ENCODE results near the gene COL27A1.

Gene COL27A1

DNA sequence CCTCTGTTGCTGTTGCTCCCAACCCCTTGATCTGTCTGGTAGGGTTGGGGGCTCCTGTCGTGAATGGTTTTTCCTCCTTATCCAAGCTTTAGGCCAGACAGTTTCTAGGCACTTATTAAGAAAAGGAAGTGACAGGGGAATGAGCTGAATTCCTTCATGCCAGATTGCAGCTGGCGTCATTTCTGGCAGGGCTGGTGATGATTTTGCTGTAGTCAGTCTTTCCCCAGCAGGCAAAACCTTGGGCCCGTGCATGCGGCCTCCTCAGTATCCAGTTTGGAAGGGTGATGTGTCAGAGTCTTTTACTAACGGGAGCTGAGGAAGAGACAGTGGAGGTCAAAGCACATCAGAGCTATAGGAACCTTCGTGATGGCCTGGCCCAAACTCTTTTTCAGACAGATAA, 58.8 kb downstream of the COL27A1 start:
- Histone ChIP-seq H3K27ac (ENCODE audit: extremely low read depth, low read depth, low read length) (no peak overlapping the region), H3K4me3 (ENCODE audit: low read depth, low read length) (no peak overlapping the region), H3K36me3 (ENCODE audit: control insufficient read depth in 2 of 2, insufficient read depth in 1 of 2, low read length in 2 of 2) (no peaks in the 10 kb centered on the region), H3K4me1 (ENCODE audit: control insufficient read depth, insufficient read depth, low read length) (peaks cover 3% of the 10 kb centered on the region; the same call in 1 of the 2 replicates), H3K9me3 (ENCODE audit: control insufficient read depth, insufficient read depth, low read depth, low read length) (no peaks in the 10 kb centered on the region)
- ChIA-PET CTCF (interaction anchor here (0.9 kb wide), 1 partner anchor 77 kb away, joined by 4 read pairs; no protein-coding TSS in a partner anchor), POLR2A (no interaction called here)
- TF ChIP-seq ZNF747 (tag by site-specific recombination; IDR thresholded peaks at IDR 0.05), result no peak
- no peak for TF ChIP-seq ZNF521 (tag by site-specific recombination; IDR thresholded peaks at IDR 0.05)
- TF ChIP-seq, protein P1, sequence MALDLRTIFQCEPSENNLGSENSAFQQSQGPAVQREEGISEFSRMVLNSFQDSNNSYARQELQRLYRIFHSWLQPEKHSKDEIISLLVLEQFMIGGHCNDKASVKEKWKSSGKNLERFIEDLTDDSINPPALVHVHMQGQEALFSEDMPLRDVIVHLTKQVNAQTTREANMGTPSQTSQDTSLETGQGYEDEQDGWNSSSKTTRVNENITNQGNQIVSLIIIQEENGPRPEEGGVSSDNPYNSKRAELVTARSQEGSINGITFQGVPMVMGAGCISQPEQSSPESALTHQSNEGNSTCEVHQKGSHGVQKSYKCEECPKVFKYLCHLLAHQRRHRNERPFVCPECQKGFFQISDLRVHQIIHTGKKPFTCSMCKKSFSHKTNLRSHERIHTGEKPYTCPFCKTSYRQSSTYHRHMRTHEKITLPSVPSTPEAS (tag by site-specific recombination; IDR thresholded peaks at IDR 0.05), result no peak
- no peak for TF ChIP-seq ZNF76 (tag by site-specific recombination; IDR thresholded peaks at IDR 0.05; ENCODE audit: borderline replicate concordance, low read depth)
- TF ChIP-seq ZBTB7A (tag by site-specific recombination; IDR thresholded peaks at IDR 0.05; ENCODE audit: low read depth), result no peak
- TF ChIP-seq, protein P2, sequence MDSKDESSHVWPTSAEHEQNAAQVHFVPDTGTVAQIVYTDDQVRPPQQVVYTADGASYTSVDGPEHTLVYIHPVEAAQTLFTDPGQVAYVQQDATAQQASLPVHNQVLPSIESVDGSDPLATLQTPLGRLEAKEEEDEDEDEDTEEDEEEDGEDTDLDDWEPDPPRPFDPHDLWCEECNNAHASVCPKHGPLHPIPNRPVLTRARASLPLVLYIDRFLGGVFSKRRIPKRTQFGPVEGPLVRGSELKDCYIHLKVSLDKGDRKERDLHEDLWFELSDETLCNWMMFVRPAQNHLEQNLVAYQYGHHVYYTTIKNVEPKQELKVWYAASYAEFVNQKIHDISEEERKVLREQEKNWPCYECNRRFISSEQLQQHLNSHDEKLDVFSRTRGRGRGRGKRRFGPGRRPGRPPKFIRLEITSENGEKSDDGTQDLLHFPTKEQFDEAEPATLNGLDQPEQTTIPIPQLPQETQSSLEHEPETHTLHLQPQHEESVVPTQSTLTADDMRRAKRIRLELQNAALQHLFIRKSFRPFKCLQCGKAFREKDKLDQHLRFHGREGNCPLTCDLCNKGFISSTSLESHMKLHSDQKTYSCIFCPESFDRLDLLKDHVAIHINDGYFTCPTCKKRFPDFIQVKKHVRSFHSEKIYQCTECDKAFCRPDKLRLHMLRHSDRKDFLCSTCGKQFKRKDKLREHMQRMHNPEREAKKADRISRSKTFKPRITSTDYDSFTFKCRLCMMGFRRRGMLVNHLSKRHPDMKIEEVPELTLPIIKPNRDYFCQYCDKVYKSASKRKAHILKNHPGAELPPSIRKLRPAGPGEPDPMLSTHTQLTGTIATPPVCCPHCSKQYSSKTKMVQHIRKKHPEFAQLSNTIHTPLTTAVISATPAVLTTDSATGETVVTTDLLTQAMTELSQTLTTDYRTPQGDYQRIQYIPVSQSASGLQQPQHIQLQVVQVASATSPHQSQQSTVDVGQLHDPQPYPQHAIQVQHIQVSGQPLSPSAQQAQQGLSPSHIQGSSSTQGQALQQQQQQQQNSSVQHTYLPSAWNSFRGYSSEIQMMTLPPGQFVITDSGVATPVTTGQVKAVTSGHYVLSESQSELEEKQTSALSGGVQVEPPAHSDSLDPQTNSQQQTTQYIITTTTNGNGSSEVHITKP (tag by site-specific recombination; IDR thresholded peaks at IDR 0.05), result no peak
- TF ChIP-seq, protein P3, sequence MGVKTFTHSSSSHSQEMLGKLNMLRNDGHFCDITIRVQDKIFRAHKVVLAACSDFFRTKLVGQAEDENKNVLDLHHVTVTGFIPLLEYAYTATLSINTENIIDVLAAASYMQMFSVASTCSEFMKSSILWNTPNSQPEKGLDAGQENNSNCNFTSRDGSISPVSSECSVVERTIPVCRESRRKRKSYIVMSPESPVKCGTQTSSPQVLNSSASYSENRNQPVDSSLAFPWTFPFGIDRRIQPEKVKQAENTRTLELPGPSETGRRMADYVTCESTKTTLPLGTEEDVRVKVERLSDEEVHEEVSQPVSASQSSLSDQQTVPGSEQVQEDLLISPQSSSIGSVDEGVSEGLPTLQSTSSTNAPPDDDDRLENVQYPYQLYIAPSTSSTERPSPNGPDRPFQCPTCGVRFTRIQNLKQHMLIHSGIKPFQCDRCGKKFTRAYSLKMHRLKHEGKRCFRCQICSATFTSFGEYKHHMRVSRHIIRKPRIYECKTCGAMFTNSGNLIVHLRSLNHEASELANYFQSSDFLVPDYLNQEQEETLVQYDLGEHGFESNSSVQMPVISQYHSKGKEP (tag by site-specific recombination; IDR thresholded peaks at IDR 0.05), result no peak
- no peak for TF ChIP-seq ZNF184 (tag by site-specific recombination; IDR thresholded peaks at IDR 0.05)
- no peak for TF ChIP-seq ZNF416 (tag by site-specific recombination; IDR thresholded peaks at IDR 0.05)
- TF ChIP-seq, protein P4, sequence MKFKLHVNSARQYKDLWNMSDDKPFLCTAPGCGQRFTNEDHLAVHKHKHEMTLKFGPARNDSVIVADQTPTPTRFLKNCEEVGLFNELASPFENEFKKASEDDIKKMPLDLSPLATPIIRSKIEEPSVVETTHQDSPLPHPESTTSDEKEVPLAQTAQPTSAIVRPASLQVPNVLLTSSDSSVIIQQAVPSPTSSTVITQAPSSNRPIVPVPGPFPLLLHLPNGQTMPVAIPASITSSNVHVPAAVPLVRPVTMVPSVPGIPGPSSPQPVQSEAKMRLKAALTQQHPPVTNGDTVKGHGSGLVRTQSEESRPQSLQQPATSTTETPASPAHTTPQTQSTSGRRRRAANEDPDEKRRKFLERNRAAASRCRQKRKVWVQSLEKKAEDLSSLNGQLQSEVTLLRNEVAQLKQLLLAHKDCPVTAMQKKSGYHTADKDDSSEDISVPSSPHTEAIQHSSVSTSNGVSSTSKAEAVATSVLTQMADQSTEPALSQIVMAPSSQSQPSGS (tag by site-specific recombination; IDR thresholded peaks at IDR 0.05; ENCODE audit: low read depth), result no peak
- TF ChIP-seq, protein P5, sequence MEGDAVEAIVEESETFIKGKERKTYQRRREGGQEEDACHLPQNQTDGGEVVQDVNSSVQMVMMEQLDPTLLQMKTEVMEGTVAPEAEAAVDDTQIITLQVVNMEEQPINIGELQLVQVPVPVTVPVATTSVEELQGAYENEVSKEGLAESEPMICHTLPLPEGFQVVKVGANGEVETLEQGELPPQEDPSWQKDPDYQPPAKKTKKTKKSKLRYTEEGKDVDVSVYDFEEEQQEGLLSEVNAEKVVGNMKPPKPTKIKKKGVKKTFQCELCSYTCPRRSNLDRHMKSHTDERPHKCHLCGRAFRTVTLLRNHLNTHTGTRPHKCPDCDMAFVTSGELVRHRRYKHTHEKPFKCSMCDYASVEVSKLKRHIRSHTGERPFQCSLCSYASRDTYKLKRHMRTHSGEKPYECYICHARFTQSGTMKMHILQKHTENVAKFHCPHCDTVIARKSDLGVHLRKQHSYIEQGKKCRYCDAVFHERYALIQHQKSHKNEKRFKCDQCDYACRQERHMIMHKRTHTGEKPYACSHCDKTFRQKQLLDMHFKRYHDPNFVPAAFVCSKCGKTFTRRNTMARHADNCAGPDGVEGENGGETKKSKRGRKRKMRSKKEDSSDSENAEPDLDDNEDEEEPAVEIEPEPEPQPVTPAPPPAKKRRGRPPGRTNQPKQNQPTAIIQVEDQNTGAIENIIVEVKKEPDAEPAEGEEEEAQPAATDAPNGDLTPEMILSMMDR (tag by site-specific recombination; IDR thresholded peaks at IDR 0.05), result no peak
- no peak for TF ChIP-seq ZNF549 (tag by site-specific recombination; IDR thresholded peaks at IDR 0.05)
- TF ChIP-seq ZNF391 (tag by site-specific recombination; IDR thresholded peaks at IDR 0.05; ENCODE audit: borderline replicate concordance, low read depth), result no peak
- TF ChIP-seq ZNF660 (tag by site-specific recombination; IDR thresholded peaks at IDR 0.05), result no peak
- TF ChIP-seq REPIN1 (tag by site-specific recombination; IDR thresholded peaks at IDR 0.05; ENCODE audit: low read depth), result no peak
- no peak for TF ChIP-seq ZNF121 (tag by site-specific recombination; IDR thresholded peaks at IDR 0.05)
- TF ChIP-seq ZNF548 (tag by site-specific recombination; IDR thresholded peaks at IDR 0.05), result no peak
- TF ChIP-seq ZNF610 (tag by site-specific recombination; IDR thresholded peaks at IDR 0.05; ENCODE audit: borderline replicate concordance), result no peak
- TF ChIP-seq ZNF2 (tag by site-specific recombination; IDR thresholded peaks at IDR 0.05), result no peak

Data from HEK293 (cell line).